SK-N-SH treated with all-trans-retinoic acid at 6 μM for 48 hours (cell line): ENCODE results near the gene AVPR1B.

ENCODE experiments used
- ATAC-seq: fragments of 200-7000 bp; cut with Tn5 transposase; 3 replicates; pipeline ENCODE4 v1.9.1; 2020; ENCODE audit warnings: mild to moderate bottlenecking, moderate library complexity
- BACH2 ChIP-seq: fragments of 250-450 bp; sonication (Bioruptor Pico); IDR thresholded peaks from 2 replicates; pipeline ENCODE4 v1.9.0; 2021; ENCODE audit warnings: mild to moderate bottlenecking, borderline replicate concordance
- CREB5 ChIP-seq: fragments of 250-450 bp; sonication (Bioruptor Pico); IDR thresholded peaks from 2 replicates; pipeline ENCODE4 v1.5.1; 2020; ENCODE audit warnings: low read depth, mild to moderate bottlenecking, moderate library complexity
- CSDC2 ChIP-seq: fragments of 250-450 bp; sonication (Bioruptor Pico); IDR thresholded peaks from 2 replicates; pipeline ENCODE4 v1.5.0; 2020; ENCODE audit warnings: mild to moderate bottlenecking, moderate library complexity
- CSRNP3 ChIP-seq: fragments of 250-450 bp; sonication (Bioruptor Pico); IDR thresholded peaks from 2 replicates; pipeline ENCODE4 v1.5.1; 2021; ENCODE audit warnings: mild to moderate bottlenecking, moderate library complexity
- ESRRG ChIP-seq: fragments of 250-450 bp; sonication (Bioruptor Pico); IDR thresholded peaks from 2 replicates; pipeline ENCODE4 v1.6.1; 2021; ENCODE audit warnings: mild to moderate bottlenecking
- GLIS3 ChIP-seq: fragments of 250-450 bp; sonication (Bioruptor Pico); IDR thresholded peaks from 2 replicates; pipeline ENCODE4 v1.5.0; 2020; ENCODE audit warnings: mild to moderate bottlenecking, moderate library complexity
- OSR1 ChIP-seq: fragments of 250-450 bp; sonication (Bioruptor Pico); IDR thresholded peaks from 2 replicates; pipeline ENCODE4 v1.8.0; 2022; ENCODE audit warnings: moderate library complexity, mild to moderate bottlenecking, inconsistent platforms
- POU6F1 ChIP-seq: fragments of 250-450 bp; sonication (Bioruptor Pico); IDR thresholded peaks from 2 replicates; pipeline ENCODE4 v1.8.0; 2021; ENCODE audit warnings: low read depth, mild to moderate bottlenecking, moderate library complexity, borderline replicate concordance
- PPARA ChIP-seq: fragments of 250-450 bp; sonication (Bioruptor Pico); IDR thresholded peaks from 2 replicates; pipeline ENCODE4 v1.5.0; 2020; ENCODE audit warnings: mild to moderate bottlenecking, borderline replicate concordance
- RARB ChIP-seq: fragments of 250-450 bp; sonication (Bioruptor Pico); IDR thresholded peaks from 2 replicates; pipeline ENCODE4 v1.8.0; 2021; ENCODE audit warnings: mild to moderate bottlenecking, moderate library complexity
- SNAI2 ChIP-seq: fragments of 250-450 bp; sonication (Bioruptor Pico); IDR thresholded peaks from 2 replicates; pipeline ENCODE4 v1.5.0; 2020; ENCODE audit warnings: mild to moderate bottlenecking, moderate library complexity
- TCF4 ChIP-seq: fragments of 250-450 bp; sonication (Bioruptor Pico); IDR thresholded peaks from 2 replicates; pipeline ENCODE4 v1.8.0; 2021; ENCODE audit warnings: mild to moderate bottlenecking, moderate library complexity, borderline replicate concordance
- TOX ChIP-seq: fragments of 250-450 bp; sonication (Bioruptor Pico); IDR thresholded peaks from 2 replicates; pipeline ENCODE4 v1.8.0; 2021; ENCODE audit warnings: mild to moderate bottlenecking, moderate library complexity, borderline replicate concordance
- ZC3H10 ChIP-seq: fragments of 250-450 bp; sonication (Bioruptor Pico); IDR thresholded peaks from 2 replicates; pipeline ENCODE4 v1.5.1; 2021; ENCODE audit warnings: mild to moderate bottlenecking, moderate library complexity
- ZFP3 ChIP-seq: fragments of 250-450 bp; sonication (Bioruptor Pico); IDR thresholded peaks from 2 replicates; pipeline ENCODE4 v1.5.0; 2020; ENCODE audit warnings: mild to moderate bottlenecking, moderate library complexity
- ZFP30 ChIP-seq: fragments of 450-650 bp; formaldehyde crosslinking; IDR thresholded peaks from 2 replicates; pipeline ENCODE4 v1.5.0; 2022; ENCODE audit warnings: mild to moderate bottlenecking, moderate library complexity
- ZNF565 ChIP-seq: fragments of 450-650 bp; formaldehyde crosslinking; conservative IDR thresholded peaks from 2 replicates; pipeline ENCODE4 v1.5.0; 2020; ENCODE audit warnings: low read depth, mild to moderate bottlenecking, moderate library complexity
- ZNF70 ChIP-seq: fragments of 450-650 bp; formaldehyde crosslinking; IDR thresholded peaks from 2 replicates; pipeline ENCODE4 v1.5.0; 2020; ENCODE audit warnings: mild to moderate bottlenecking, moderate library complexity
- ZNF8 ChIP-seq: fragments of 450-650 bp; formaldehyde crosslinking; IDR thresholded peaks from 2 replicates; pipeline ENCODE4 v1.5.0; 2020; ENCODE audit warnings: mild to moderate bottlenecking, moderate library complexity

Gene AVPR1B

GRCh38 chr1:206144605-206145004, 27.4 kb upstream of the AVPR1B start:
- TF ChIP-seq ESRRG (CRISPR knock-in tag) (no peak), POU6F1 (CRISPR knock-in tag) (no peak), ZNF8 (CRISPR knock-in tag) (no peak)
- ATAC-seq: no peak

GRCh38 chr1:206143537-206144172, 26.5 kb upstream of the AVPR1B start:
- TF ChIP-seq BACH2 (no peak), ZNF8 (CRISPR knock-in tag) (no peak), SNAI2 (CRISPR knock-in tag) (no peak), ZNF565 (no peak), POU6F1 (CRISPR knock-in tag) (no peak), GLIS3 (no peak), RARB (CRISPR knock-in tag) (no peak), TCF4 (CRISPR knock-in tag) (no peak), ZFP30 (no peak), TOX (CRISPR knock-in tag) (no peak), PPARA (CRISPR knock-in tag) (no peak), ESRRG (CRISPR knock-in tag) (no peak), CSDC2 (CRISPR knock-in tag) (no peak), CSRNP3 (CRISPR knock-in tag) (no peak), ZC3H10 (CRISPR knock-in tag) (no peak), CREB5 (CRISPR knock-in tag) (no peak), ZNF70 (no peak)
- TF ChIP-seq, all 23 proteins: peak for 0

GRCh38 chr1:206142770-206143169, 25.6 kb upstream of the AVPR1B start:
- no peak for ATAC-seq
- TF ChIP-seq OSR1 (CRISPR knock-in tag) (no peak), ZNF565 (no peak), ZFP3 (no peak), SNAI2 (CRISPR knock-in tag) (no peak), RARB (CRISPR knock-in tag) (no peak)

More at GRCh38 chr1:206143537-206144172, 26.5 kb upstream of the AVPR1B start:
- ATAC-seq: no peak

GRCh38 chr1:206142011-206142410, 24.8 kb upstream of the AVPR1B start:
- TF ChIP-seq GLIS3 (no peak), OSR1 (CRISPR knock-in tag) (no peak), PPARA (CRISPR knock-in tag) (no peak), CSRNP3 (CRISPR knock-in tag) (no peak), POU6F1 (CRISPR knock-in tag) (no peak), CSDC2 (CRISPR knock-in tag) (no peak)
- TF ChIP-seq, all 23 proteins: peak for 0
- no peak; the same call in 2 of the 3 replicates for ATAC-seq
